Measurements from ENCODE around the gene FOXC1. TPM values are rescaled to one million over a fixed set of nuclear protein-coding genes. Genes with fewer than 3 reads are reported as not detected.

The FOXC1 gene
- total RNA-seq, 2 donors from 2014 or later = 5.5 to 25.9 TPM

GRCh38 chr6:1627827-1628560 lies 18.3 kb downstream of the FOXC1 start:
- DNase-seq (no peak), ATAC-seq (no peak)
- intact Hi-C loops (cut with DNase I) = loop anchor here in 1 of 2 donors (5.0 kb wide), 1 partner anchor 54 kb away; no protein-coding TSS in a partner anchor

GRCh38 chr6:1629316-1629715 lies 19.6 kb downstream of the FOXC1 start:
- no peak for DNase-seq
- intact Hi-C loops (cut with DNase I) = loop anchor here in 1 of 2 donors (5.0 kb wide), 1 partner anchor 53 kb away; no protein-coding TSS in a partner anchor
- ATAC-seq = no peak

- DNase-seq = no peak
- no peak for ATAC-seq
- intact Hi-C loops (cut with DNase I) = no loop called here
Measured at GRCh38 chr6:1630212-1630770, 20.6 kb downstream of the FOXC1 start.

GRCh38 chr6:1630771-1631217 lies 21.1 kb downstream of the FOXC1 start:
- no peak for DNase-seq
- intact Hi-C loops (cut with DNase I) = no loop called here
- peak in 1 of 2 donors; percentile 80 for ATAC-seq

GRCh38 chr6:1631251-1631650 lies 21.5 kb downstream of the FOXC1 start:
- intact Hi-C loops (cut with DNase I) = no loop called here
- DNase-seq (no peak), ATAC-seq (no peak)

GRCh38 chr6:1633366-1634021 lies 23.8 kb downstream of the FOXC1 start:
- ATAC-seq (no peak), DNase-seq (no peak)
- intact Hi-C loops (cut with DNase I) = no loop called here

- ATAC-seq = no peak
- DNase-seq = no peak
Measured at GRCh38 chr6:1634081-1634480, 24.4 kb downstream of the FOXC1 start.

GRCh38 chr6:1635305-1636010 lies 25.7 kb downstream of the FOXC1 start:
- DNase-seq (peak; percentile 48), ATAC-seq (peak in 1 of 2 donors; percentile 5)
- intact Hi-C loops (cut with DNase I) = no loop called here

More at GRCh38 chr6:1634081-1634480, 24.4 kb downstream of the FOXC1 start:
- intact Hi-C loops (cut with DNase I) = no loop called here

- DNase-seq (no peak), ATAC-seq (no peak)
- intact Hi-C loops (cut with DNase I) = no loop called here
Measured at GRCh38 chr6:1636272-1636825, 26.6 kb downstream of the FOXC1 start.

GRCh38 chr6:1636971-1637871 lies 27.5 kb downstream of the FOXC1 start:
- ATAC-seq (peak in 1 of 2 donors; percentile 46), DNase-seq (no peak)
- intact Hi-C loops (cut with DNase I) = no loop called here

GRCh38 chr6:1639430-1639829 lies 29.7 kb downstream of the FOXC1 start:
- DNase-seq (no peak), ATAC-seq (no peak)
- intact Hi-C loops (cut with DNase I) = no loop called here

GRCh38 chr6:1640476-1640875 lies 30.8 kb downstream of the FOXC1 start:
- ATAC-seq = no peak
- intact Hi-C loops (cut with DNase I) = no loop called here
- DNase-seq = no peak

GRCh38 chr6:1641343-1641885 lies 31.7 kb downstream of the FOXC1 start:
- no peak for ATAC-seq
- DNase-seq = no peak
- intact Hi-C loops (cut with DNase I) = no loop called here

- ATAC-seq = no peak
- no peak for DNase-seq
- intact Hi-C loops (cut with DNase I) = no loop called here
Measured at GRCh38 chr6:1643111-1643510, 33.4 kb downstream of the FOXC1 start.

- intact Hi-C loops (cut with DNase I) = no loop called here
- ATAC-seq (no peak), DNase-seq (no peak)
Measured at GRCh38 chr6:1643830-1644445, 34.2 kb downstream of the FOXC1 start.

- DNase-seq (no peak), ATAC-seq (no peak)
- intact Hi-C loops (cut with DNase I) = no loop called here
Measured at GRCh38 chr6:1644516-1645060, 34.9 kb downstream of the FOXC1 start.

GRCh38 chr6:1645466-1646185 lies 35.9 kb downstream of the FOXC1 start:
- intact Hi-C loops (cut with DNase I) = no loop called here
- DNase-seq (no peak), ATAC-seq (no peak)
